ENCODE data around the gene ESAM. TPM values are rescaled to one million over a fixed set of nuclear protein-coding genes. Genes with fewer than 3 reads are reported as not detected.

The ESAM gene
- total RNA-seq, 1 experiment from 2014 or later: 5.3 TPM

- peak; percentile 85 to 94 for TF ChIP-seq CTCF (IDR thresholded peaks at IDR 0.05; ENCODE audit: insufficient read depth in 1 of 2, low read depth in 1 of 2, low read length in 1 of 2, severe bottlenecking in 1 of 2, unreplicated experiment in 1 of 2)
- Histone ChIP-seq H3K36me3 (ENCODE audit: control insufficient read depth, insufficient read depth, low read length) (no peaks in the 10 kb centered on the region), H3K27me3 (replicated peaks; ENCODE audit: control insufficient read depth, insufficient read depth, low read length) (no peaks in the 10 kb centered on the region), H3K4me3 (ENCODE audit: low read depth, low read length) (no peak overlapping the region), H3K4me1 (peaks cover 5% of the 10 kb centered on the region; the same call in 1 of the 2 replicates), H3K9me3 (no peaks in the 10 kb centered on the region)
- H3K4me3 Mint-ChIP-seq (ENCODE audit: unreplicated experiment): no peak overlapping the region
- no peak overlapping the region for H3K27ac Mint-ChIP-seq (ENCODE audit: unreplicated experiment)
- intact Hi-C loops (cut with micrococcal nuclease; ENCODE audit: unreplicated experiment): loop anchor here (1.0 to 2.0 kb wide), 7 partner anchors 15 to 149 kb away; no protein-coding TSS in a partner anchor
- peaks cover 24% of the 10 kb centered on the region for H3K4me1 Mint-ChIP-seq (ENCODE audit: low read depth, unreplicated experiment)
- CTCF ChIA-PET: interaction anchor here (0.6 to 2.7 kb wide), 23 partner anchors 8 to 1732 kb away, joined by 3 to 26 read pairs (median 5); partner anchors contain the start of genes ESAM, HSPA8, NRGN and SIAE
- no peaks in the 10 kb centered on the region for H3K27me3 Mint-ChIP-seq (ENCODE audit: insufficient read depth, unreplicated experiment)
- no peaks in the 10 kb centered on the region for H3K36me3 Mint-ChIP-seq (ENCODE audit: insufficient read depth, unreplicated experiment)
- DNase-seq: peak in 1 of 2 experiments; percentile 79
- no TSS peak for BruUV-seq (replicated peaks)
- no peaks in the 10 kb centered on the region for H3K9me3 Mint-ChIP-seq (ENCODE audit: unreplicated experiment)
- POLR2A ChIA-PET: interaction anchor here (0.6 kb wide), 1 partner anchor 1367 kb away, joined by 3 read pairs; no protein-coding TSS in a partner anchor
Observed at GRCh38 chr11:124793466-124794278, 31.6 kb upstream of the ESAM start.

- no peaks in the 10 kb centered on the region; the same call in 1 of the 2 replicates for H3K4me1 ChIP-seq
- Mint-ChIP-seq H3K36me3 (ENCODE audit: insufficient read depth, unreplicated experiment) (no peaks in the 10 kb centered on the region), H3K4me1 (ENCODE audit: low read depth, unreplicated experiment) (peaks cover 15% of the 10 kb centered on the region), H3K4me3 (ENCODE audit: unreplicated experiment) (no peak overlapping the region), H3K27me3 (ENCODE audit: insufficient read depth, unreplicated experiment) (no peaks in the 10 kb centered on the region), H3K27ac (ENCODE audit: unreplicated experiment) (no peak overlapping the region), H3K9me3 (ENCODE audit: unreplicated experiment) (no peaks in the 10 kb centered on the region)
- H3K27me3 ChIP-seq (replicated peaks; ENCODE audit: control insufficient read depth, insufficient read depth, low read length): no peaks in the 10 kb centered on the region
- intact Hi-C loops (cut with micrococcal nuclease; ENCODE audit: unreplicated experiment): loop anchor here (2.0 kb wide), 1 partner anchor 13 kb away; no protein-coding TSS in a partner anchor
- no peaks in the 10 kb centered on the region for H3K9me3 ChIP-seq
- no peak overlapping the region for H3K4me3 ChIP-seq (ENCODE audit: low read depth, low read length)
- POLR2A ChIA-PET: no interaction called here
- no peak for TF ChIP-seq CTCF (IDR thresholded peaks at IDR 0.05; ENCODE audit: insufficient read depth in 1 of 2, low read depth in 1 of 2, low read length in 1 of 2, severe bottlenecking in 1 of 2, unreplicated experiment in 1 of 2)
- BruUV-seq (replicated peaks): no TSS peak
- CTCF ChIA-PET: no interaction called here
- DNase-seq: no peak
- H3K36me3 ChIP-seq (ENCODE audit: control insufficient read depth, insufficient read depth, low read length): no peaks in the 10 kb centered on the region
Observed at GRCh38 chr11:124791626-124792341, 29.7 kb upstream of the ESAM start.

- no TSS peak for BruUV-seq (replicated peaks)
- Mint-ChIP-seq H3K9me3 (ENCODE audit: unreplicated experiment) (no peaks in the 10 kb centered on the region), H3K4me1 (ENCODE audit: low read depth, unreplicated experiment) (peaks cover 33% of the 10 kb centered on the region), H3K27ac (ENCODE audit: unreplicated experiment) (no peak overlapping the region), H3K36me3 (ENCODE audit: insufficient read depth, unreplicated experiment) (no peaks in the 10 kb centered on the region), H3K4me3 (ENCODE audit: unreplicated experiment) (no peak overlapping the region), H3K27me3 (ENCODE audit: insufficient read depth, unreplicated experiment) (no peaks in the 10 kb centered on the region)
- no peak for DNase-seq
- no peaks in the 10 kb centered on the region for H3K36me3 ChIP-seq (ENCODE audit: control insufficient read depth, insufficient read depth, low read length)
- H3K4me3 ChIP-seq (ENCODE audit: low read depth, low read length): no peak overlapping the region
- ChIA-PET POLR2A (no interaction called here), CTCF (no interaction called here)
- no peaks in the 10 kb centered on the region for H3K27me3 ChIP-seq (replicated peaks; ENCODE audit: control insufficient read depth, insufficient read depth, low read length)
- intact Hi-C loops (cut with micrococcal nuclease; ENCODE audit: unreplicated experiment): no loop called here
- H3K4me1 ChIP-seq: peaks cover 9% of the 10 kb centered on the region
- H3K9me3 ChIP-seq: no peaks in the 10 kb centered on the region
- no peak for TF ChIP-seq CTCF (IDR thresholded peaks at IDR 0.05; ENCODE audit: insufficient read depth in 1 of 2, low read depth in 1 of 2, low read length in 1 of 2, severe bottlenecking in 1 of 2, unreplicated experiment in 1 of 2)
Observed at GRCh38 chr11:124788521-124788920, 26.4 kb upstream of the ESAM start.
